GM23248 (cell line): ENCODE data around the gene PRICKLE3.

ENCODE experiments used
- EZH2 ChIP-seq: fragments of 200-600 bp; sonication (generic); IDR thresholded peaks from 2 replicates; pipeline ENCODE4 v1.6.1; 2018; ENCODE audit warnings: antibody characterized with exemption, mild to moderate bottlenecking; ENCODE audit not compliant: insufficient read depth, poor library complexity, severe bottlenecking
- EZH2phosphoT487 ChIP-seq: fragments of 200-600 bp; sonication (generic); IDR thresholded peaks from 2 replicates; pipeline ENCODE4 v1.6.1; 2018; ENCODE audit warnings: antibody characterized with exemption, moderate library complexity, mild to moderate bottlenecking, low read depth; ENCODE audit not compliant: insufficient read depth

- TF ChIP-seq EZH2 (no peak), EZH2phosphoT487 (no peak)
Measured at GRCh38 chrX:49167740-49168108, 18.4 kb downstream of the PRICKLE3 start.
